ENCODE results near the gene TMCC2.
"Not testable (repeated sequence)": the region's sequence is repeated elsewhere in the genome, so short reads cannot be mapped to it uniquely, and the experiment has no call there.

The TMCC2 gene

DNA sequence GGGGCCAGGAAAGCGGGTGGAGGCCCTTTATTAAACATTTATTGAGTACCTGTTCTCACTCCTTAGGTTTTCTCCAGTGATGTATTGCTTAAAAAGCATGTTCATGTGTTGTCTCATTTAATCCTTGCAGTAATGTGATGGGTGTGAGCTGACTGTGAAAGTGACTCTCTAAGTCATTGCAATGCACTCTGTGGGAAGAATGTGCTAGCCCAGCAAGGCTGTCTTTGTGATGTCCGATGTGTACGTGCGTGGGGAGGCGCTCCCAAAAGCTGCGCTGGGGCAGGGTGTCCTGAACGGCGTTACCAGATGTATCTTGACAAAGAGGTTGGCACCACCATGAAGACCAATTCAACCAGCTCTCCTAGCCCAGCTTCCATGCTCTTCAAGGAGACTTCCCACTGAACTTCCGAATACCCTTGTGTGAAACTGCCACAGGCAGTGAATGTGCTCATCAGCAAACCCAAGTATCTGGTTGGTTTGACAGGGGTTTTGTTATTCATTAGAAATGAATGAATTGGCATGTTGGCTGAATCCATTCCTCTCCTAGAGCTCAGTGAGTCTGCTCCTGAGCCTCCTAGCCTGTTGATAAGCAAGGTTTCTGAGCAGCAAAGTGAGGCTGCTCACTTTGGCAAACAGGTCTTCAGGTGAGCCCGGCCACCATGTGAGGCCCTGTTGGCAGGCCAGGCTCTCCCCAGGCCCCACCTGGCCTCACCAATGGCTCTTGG, 65.8 kb downstream of the TMCC2 start:
- in situ Hi-C loops (cut with MboI; ENCODE audit: low pct_unique_long_range_greater_than_20kb, low sequenced_read_pairs), result no loop called here
- no peak for DNase-seq

GRCh38 chr1:205294175-205294917, 66.6 kb downstream of the TMCC2 start:
- in situ Hi-C loops (cut with MboI; ENCODE audit: low pct_unique_long_range_greater_than_20kb, low sequenced_read_pairs), result no loop called here
- no peak for DNase-seq

DNA sequence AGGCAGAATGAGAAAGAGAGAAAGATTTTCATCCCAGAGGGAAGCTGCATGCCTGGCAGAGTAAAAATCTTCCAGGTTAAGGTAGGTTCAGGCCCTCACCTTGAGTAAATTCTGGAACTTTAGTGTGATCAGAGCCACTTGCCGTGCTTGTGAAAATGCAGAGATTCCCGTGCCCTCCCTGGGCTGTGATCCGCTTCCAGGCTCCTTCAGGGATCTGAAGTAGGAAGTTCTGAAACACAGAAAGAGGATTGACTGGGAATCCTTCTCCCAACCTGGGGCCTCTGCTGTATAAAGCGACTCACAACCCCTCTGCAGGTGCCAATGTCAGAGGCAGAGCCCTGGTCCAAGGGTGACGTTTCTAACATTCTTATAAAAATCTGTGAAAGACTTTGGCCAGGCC, 67.2 kb downstream of the TMCC2 start:
- in situ Hi-C loops (cut with MboI; ENCODE audit: low pct_unique_long_range_greater_than_20kb, low sequenced_read_pairs), result no loop called here
- no peak for DNase-seq

GRCh38 chr1:205296154-205296553, 68.4 kb downstream of the TMCC2 start:
- in situ Hi-C loops (cut with MboI; ENCODE audit: low pct_unique_long_range_greater_than_20kb, low sequenced_read_pairs), result no loop called here
- DNase-seq, result no peak

- in situ Hi-C loops (cut with MboI; ENCODE audit: low pct_unique_long_range_greater_than_20kb, low sequenced_read_pairs); DNase-seq: not testable (repeated sequence)
Observed at GRCh38 chr1:205297546-205298177, 69.9 kb downstream of the TMCC2 start.

DNA sequence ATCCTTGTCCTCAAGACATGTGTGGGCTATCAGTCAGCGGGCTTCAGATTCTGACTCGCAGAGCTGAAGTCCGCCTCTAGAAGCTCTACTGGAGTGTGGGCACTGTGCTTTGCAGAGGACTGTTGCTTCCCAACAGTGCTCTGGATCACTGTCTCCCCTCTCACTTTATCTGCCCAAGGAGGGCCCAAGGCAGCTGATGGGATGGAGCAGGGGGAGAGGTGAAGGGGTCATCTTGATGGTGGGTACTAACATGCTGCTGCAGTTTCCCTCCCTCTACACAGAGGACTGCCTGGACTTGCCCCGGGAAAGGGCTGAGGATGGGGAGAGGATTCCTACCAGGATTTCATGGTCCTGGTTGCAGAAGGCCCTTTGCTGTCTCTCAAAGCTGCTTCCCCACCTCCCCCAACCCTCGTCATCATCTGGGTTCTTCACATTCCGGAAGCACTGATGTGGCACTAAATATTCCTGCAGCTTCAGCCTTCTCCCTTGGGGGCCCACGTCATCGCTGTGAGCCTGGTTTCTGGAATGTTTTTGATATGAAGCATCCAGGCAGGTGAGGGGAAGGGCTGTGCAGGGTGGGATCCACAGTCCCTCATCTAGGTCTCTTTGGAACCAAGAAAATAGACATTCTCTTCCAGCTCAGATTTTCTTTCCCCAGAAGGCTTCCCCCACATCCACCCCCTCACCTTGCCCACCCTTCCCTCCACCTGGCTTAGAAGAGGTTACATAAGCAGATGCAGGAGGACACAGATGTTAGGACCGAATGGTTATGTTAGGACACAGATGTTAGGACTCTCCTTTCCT, 70.6 kb downstream of the TMCC2 start:
- no peak for DNase-seq

GRCh38 chr1:205300149-205300548, 72.4 kb downstream of the TMCC2 start:
- no peak for DNase-seq
- in situ Hi-C loops (cut with MboI; ENCODE audit: low pct_unique_long_range_greater_than_20kb, low sequenced_read_pairs), result no loop called here

More for the DNA sequence above, 70.6 kb downstream of the TMCC2 start:
- in situ Hi-C loops (cut with MboI; ENCODE audit: low pct_unique_long_range_greater_than_20kb, low sequenced_read_pairs), result no loop called here

DNA sequence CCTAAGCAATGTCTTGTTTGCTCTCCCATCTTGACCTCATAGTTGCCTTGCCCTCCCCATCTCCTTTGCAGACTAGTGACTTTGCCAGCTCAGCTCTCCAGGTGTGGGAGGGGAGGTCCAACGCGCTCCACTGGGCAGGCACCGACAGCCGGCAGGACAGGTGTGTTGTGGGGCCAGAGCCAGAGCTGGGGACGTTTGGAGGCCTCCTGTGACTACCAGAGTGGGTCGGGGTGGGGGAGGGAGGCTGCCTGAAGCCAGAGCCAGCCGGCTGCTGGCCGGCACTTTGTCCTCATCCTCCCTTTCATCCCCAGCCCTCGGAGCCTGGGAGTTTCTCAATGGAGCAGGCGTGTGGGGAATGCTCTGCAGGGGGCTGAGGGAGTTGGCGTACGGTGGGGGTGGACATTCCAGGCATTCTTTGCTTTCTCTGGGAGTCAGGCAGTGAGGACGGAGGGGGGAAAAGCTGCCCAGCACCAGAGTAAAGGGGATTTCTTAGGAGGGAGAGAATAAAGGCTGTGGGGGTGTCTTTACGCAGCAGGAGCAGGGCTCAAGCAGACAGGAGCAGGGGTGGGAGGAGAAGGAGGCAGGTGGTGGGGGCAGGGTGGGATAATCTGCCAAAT, 73.6 kb downstream of the TMCC2 start:
- in situ Hi-C loops (cut with MboI; ENCODE audit: low pct_unique_long_range_greater_than_20kb, low sequenced_read_pairs), result no loop called here
- DNase-seq, result no peak

DNA sequence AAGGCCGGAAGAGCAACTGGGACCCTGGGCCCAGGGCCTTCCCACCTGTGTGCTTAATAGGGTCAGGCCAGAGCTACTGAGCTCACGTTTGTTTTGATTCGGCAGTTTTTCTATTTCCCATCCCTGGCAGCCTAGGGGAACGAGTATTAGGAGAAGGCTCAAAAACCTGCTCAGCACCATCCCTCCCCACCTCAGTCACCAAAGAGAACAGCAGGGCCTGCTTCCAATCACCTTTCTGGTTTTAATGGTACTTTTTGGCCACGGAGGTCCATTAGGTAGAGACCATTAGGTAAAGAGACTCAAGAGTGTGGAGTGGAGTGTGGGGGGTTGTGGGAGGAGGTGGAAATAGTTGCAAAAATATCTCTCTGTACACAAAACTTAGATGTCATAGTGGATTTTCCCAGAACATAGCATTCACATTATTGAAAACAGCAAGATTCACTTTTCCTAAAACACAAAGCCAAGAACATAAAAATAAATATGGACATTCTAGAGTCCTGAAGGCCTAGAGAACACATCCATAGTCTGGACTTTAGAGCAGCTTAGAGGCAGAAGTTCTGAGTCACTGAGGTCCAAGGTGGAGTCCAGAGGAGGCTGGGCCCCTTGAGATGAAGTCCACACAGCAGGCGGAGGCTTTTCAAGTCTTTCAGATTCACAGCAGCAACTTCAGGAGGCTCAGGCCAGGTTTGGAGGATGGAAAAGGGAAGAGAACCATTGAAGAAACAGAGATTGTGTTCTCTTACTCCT, 74.3 kb downstream of the TMCC2 start:
- DNase-seq, result no peak
- in situ Hi-C loops (cut with MboI; ENCODE audit: low pct_unique_long_range_greater_than_20kb, low sequenced_read_pairs), result no loop called here

DNA sequence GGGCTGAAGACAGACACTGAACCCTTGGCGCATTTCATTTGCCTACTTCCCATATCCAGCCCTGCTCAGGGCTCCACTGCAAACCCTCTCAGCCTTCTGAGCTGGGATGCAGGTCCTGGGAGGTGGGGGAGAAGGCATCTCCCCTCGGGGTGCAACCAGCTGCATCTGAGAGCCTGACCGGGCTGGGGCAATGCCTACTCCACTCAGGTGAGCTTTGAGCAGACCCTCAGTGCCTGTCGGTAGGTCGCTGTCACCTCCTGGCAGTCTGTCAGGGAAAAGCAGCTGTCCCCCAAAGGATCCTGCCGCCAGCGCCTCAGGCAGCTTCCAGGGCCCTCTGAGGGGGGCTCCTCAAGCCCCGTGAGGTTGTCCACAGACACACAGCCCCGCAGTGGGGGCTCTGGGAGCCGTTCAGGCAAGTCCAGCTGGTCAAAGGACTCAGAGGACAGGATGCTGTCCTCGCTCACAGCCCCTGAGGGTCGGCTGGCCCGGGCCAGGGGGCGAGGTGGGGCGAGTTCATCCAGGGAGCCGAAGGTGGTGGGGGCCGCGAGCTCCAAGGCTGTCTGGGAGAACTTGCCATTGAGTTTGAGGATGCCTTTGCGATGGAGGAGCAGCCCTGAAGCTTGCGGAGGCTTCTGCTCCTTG, 75.6 kb downstream of the TMCC2 start:
- DNase-seq, result no peak
- in situ Hi-C loops (cut with MboI; ENCODE audit: low pct_unique_long_range_greater_than_20kb, low sequenced_read_pairs), result no loop called here

DNA sequence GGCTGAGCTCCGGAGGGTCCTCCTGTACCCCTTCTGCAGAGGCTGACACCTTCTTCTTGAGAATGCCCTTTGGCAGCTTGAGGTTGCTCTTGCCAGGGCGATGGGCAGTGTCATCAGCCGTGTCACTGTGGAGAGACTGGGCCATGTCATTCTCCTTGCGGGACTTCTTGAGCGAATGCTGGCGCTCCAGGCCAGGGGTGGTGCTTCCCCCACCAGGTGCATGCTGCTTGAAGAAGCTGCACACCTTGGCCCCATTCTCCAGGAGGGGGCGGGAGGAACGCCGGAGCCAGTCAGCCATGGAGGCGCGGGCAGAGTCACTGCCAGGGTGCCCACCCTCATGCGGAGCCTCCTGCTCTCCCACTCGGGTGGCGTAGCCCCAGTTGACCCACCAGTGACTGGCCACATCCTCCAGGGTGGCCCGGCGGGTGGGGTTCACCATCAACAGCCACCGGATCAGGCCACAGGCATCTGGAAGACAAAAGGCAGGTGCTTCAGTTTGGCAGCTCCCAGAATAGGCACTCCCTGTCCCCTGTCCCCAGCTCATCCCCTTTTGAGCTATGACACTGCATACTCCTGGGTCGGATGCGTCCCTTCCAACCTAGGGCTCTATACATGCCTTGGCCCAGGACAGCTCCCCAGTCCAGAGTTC, 76.4 kb downstream of the TMCC2 start:
- in situ Hi-C loops (cut with MboI; ENCODE audit: low pct_unique_long_range_greater_than_20kb, low sequenced_read_pairs), result no loop called here
- no peak for DNase-seq

- in situ Hi-C loops (cut with MboI; ENCODE audit: low pct_unique_long_range_greater_than_20kb, low sequenced_read_pairs), result no loop called here
Observed at GRCh38 chr1:205304695-205305070, 76.9 kb downstream of the TMCC2 start.

DNA sequence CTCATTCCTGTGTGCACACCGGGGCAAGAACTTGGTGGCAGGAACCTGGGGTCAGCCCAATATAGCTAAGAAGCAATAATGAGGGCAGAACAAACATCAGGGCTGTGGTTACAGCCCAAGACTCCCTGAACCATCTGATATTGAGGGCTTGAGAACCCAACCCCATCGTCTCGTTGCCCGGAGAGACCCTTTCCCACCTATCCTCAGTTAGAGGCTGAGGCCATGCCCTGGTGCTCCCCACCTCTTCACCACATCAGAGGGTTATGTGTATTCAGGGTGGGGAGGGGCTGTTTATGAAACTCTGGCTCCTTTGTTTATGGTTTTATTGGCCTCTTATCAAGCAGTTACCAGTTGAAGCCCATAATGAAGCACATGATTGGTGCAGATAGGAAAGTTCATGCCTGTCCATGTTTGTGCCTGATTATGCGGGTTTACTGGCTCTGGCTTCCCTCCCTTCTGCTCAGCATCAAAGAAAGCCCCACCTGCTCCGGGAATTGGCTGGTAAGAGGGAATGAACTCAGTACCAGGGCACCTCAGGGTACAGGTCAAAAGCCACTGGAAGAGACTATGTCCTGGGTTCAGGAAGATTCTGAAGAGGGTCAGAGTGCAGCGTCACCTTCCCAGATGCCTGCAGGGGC, 79.3 kb downstream of the TMCC2 start:
- in situ Hi-C loops (cut with MboI; ENCODE audit: low pct_unique_long_range_greater_than_20kb, low sequenced_read_pairs), result no loop called here
- DNase-seq, result no peak

More at GRCh38 chr1:205304695-205305070, 76.9 kb downstream of the TMCC2 start:
- DNase-seq, result no peak

GRCh38 chr1:205309741-205310140, 82.0 kb downstream of the TMCC2 start:
- DNase-seq, result no peak
- in situ Hi-C loops (cut with MboI; ENCODE audit: low pct_unique_long_range_greater_than_20kb, low sequenced_read_pairs), result no loop called here

DNA sequence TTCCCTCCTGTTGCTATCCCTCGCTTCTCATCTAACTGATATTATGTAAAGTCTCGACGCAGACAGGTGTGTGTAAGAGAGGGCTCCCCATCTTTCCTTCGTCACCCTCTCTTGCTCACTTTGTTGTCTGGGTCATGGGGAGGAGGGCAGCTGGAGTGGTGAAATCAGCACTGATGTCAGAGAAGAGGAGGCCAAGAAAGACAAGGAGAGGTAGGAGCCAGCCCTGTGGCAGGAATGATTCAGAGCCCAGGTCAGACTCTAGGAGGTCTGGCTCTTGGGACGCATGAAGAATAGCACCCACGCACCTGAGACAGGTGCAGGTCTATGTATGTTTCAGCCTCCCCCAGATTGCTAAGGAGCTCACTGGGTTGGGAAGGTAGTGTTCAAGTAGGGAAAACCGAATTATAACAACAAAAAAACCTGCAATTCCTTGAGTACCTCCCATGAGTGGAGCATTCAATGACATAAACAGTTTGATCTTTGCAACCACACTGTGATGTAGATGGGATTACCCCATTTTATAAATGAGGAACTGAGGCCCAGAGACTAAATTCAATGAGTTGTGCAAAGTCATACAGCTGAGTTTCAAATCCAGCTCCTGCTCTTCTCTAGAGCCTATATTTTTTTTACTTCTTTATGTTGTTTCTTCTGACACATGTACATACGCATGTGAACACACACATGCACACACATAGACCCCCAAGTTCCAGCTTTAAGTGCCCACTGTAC, 83.4 kb downstream of the TMCC2 start:
- in situ Hi-C loops (cut with MboI; ENCODE audit: low pct_unique_long_range_greater_than_20kb, low sequenced_read_pairs), result no loop called here
- no peak for DNase-seq

- in situ Hi-C loops (cut with MboI; ENCODE audit: low pct_unique_long_range_greater_than_20kb, low sequenced_read_pairs), result no loop called here
- no peak for DNase-seq
Observed at GRCh38 chr1:205312866-205313562, 85.3 kb downstream of the TMCC2 start.

Data from KBM-7 (cell line).